Glutamatergic neuron (in vitro differentiated cells): Measurements from ENCODE around the gene CDC14A. TPM values are rescaled to one million over a fixed set of nuclear protein-coding genes. Genes with fewer than 3 reads are reported as not detected.

Source experiments
- DNase-seq: peaks from one replicate; pipeline ENCODE4 v3.0.0; 2022
- H3K27ac Mint-ChIP-seq: one replicate; pipeline ENCODE4 v1.8.0; 2020; ENCODE audit warnings: mild to moderate bottlenecking, mixed read lengths, inconsistent platforms; ENCODE audit not compliant: unreplicated experiment
- H3K27me3 Mint-ChIP-seq: one replicate; pipeline ENCODE4 v1.8.0; 2020; ENCODE audit warnings: mild to moderate bottlenecking, moderate library complexity, mixed read lengths, inconsistent platforms; ENCODE audit not compliant: unreplicated experiment
- H3K36me3 Mint-ChIP-seq: one replicate; pipeline ENCODE4 v1.8.0; 2020; ENCODE audit warnings: mild to moderate bottlenecking, mixed read lengths, inconsistent platforms; ENCODE audit not compliant: unreplicated experiment
- H3K4me1 Mint-ChIP-seq: one replicate; pipeline ENCODE4 v1.8.0; 2020; ENCODE audit warnings: mild to moderate bottlenecking, low read depth, mixed read lengths, inconsistent platforms; ENCODE audit not compliant: unreplicated experiment
- H3K4me3 Mint-ChIP-seq: one replicate; pipeline ENCODE4 v1.8.0; 2020; ENCODE audit warnings: mild to moderate bottlenecking, mixed read lengths, inconsistent platforms; ENCODE audit not compliant: unreplicated experiment
- H3K9me3 Mint-ChIP-seq: one replicate; pipeline ENCODE4 v1.8.0; 2020; ENCODE audit warnings: mild to moderate bottlenecking, moderate library complexity, mixed read lengths, inconsistent platforms; ENCODE audit not compliant: unreplicated experiment
- total RNA-seq: library from RNA; stranded (reverse); fragmentation: NEBNext Ultra II Directional; extraction: Animal tissue kit (Norgen Biotek cat#: 25700); gene quantifications from one replicate; pipeline ENCODE4 v1.2.1, GENCODE V29; 2021; ENCODE audit not compliant: unreplicated experiment
- TF ChIP-seq, protein P1 (sequence below): fragments of 200-600 bp; sonication (generic); IDR thresholded peaks from one replicate; pipeline ENCODE4 v1.5.0; 2021; ENCODE audit not compliant: partially characterized antibody, unreplicated experiment

CDC14A gene
- total RNA-seq, 1 donor from 2014 or later = 9.2 TPM

DNA sequence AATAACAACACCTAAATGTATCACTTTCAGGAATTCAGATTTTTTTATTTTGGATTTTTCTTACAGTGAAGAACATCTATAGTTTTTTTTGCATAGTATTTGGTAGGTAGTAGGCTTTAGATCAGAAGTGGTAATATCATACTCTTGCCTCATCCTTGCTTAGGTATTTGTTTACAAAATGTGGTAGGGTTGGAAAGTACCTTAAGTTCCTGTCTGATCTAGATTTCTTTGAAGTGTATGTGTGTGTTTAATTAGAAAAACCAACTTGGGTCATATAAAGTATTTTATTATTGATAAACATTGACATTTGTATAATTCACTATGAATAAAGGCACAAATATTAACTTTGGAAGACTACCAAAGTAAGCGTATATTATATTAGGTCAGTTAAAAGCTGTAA lies 100.3 kb downstream of the CDC14A start:
- H3K27me3 Mint-ChIP-seq = no peaks in the 10 kb centered on the region
- no peaks in the 10 kb centered on the region for H3K9me3 Mint-ChIP-seq
- H3K4me3 Mint-ChIP-seq = no peak overlapping the region
- DNase-seq = no peak
- H3K27ac Mint-ChIP-seq = no peak overlapping the region
- no peaks in the 10 kb centered on the region for H3K36me3 Mint-ChIP-seq
- TF ChIP-seq, protein P1, sequence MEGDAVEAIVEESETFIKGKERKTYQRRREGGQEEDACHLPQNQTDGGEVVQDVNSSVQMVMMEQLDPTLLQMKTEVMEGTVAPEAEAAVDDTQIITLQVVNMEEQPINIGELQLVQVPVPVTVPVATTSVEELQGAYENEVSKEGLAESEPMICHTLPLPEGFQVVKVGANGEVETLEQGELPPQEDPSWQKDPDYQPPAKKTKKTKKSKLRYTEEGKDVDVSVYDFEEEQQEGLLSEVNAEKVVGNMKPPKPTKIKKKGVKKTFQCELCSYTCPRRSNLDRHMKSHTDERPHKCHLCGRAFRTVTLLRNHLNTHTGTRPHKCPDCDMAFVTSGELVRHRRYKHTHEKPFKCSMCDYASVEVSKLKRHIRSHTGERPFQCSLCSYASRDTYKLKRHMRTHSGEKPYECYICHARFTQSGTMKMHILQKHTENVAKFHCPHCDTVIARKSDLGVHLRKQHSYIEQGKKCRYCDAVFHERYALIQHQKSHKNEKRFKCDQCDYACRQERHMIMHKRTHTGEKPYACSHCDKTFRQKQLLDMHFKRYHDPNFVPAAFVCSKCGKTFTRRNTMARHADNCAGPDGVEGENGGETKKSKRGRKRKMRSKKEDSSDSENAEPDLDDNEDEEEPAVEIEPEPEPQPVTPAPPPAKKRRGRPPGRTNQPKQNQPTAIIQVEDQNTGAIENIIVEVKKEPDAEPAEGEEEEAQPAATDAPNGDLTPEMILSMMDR = no peak
- no peaks in the 10 kb centered on the region for H3K4me1 Mint-ChIP-seq

DNA sequence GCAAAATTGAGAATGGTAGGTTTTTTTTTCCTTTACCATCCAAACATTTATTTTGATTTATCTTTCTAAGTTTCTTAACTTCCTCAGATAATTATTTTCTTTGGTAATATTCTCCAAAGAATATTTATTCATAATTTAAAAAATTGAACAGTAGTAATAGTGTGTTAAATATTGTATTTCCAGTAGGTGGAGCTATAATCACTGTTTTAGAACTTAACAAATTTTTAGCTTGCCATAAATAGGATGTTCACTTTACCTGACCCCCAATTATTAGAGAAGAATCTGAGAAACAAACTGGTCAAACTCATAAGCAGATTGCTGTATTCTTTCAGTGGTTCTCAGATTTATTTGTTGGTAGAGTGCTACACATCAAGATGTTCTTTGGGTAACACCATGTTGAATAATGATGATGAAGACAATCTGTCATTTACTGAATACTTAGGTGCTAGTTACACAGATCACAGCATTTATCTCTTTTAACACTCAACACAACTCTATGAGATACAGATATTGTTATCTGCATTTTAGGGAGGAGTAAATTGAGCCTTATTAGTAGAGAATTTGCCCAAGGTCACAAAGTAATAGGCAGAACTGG lies 103.3 kb downstream of the CDC14A start:
- Mint-ChIP-seq H3K4me3 (no peak overlapping the region), H3K36me3 (no peaks in the 10 kb centered on the region), H3K9me3 (no peaks in the 10 kb centered on the region), H3K27me3 (no peaks in the 10 kb centered on the region), H3K4me1 (peaks cover 3% of the 10 kb centered on the region), H3K27ac (no peak overlapping the region)
- TF ChIP-seq, protein P1 = peak; percentile 75
- no peak for DNase-seq

DNA sequence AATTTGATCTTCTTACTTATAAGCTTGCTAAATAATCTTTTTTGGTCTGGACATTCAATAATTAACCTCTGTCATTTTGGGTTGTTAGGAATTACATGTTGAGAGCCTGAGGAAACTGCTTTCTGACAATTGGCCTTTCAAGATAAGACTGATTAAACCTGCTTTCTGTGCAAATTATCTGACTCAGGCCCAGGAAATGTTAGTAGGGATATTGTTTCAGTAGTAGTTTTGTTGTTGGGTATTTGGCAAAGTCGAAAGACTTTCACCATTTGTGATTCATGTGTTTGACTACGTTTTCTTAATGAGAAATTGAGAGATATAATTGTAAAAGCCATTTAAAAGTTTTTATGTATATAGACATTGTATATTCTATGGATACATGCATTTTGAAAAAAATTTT lies 104.6 kb downstream of the CDC14A start:
- no peak overlapping the region for H3K27ac Mint-ChIP-seq
- no peaks in the 10 kb centered on the region for H3K27me3 Mint-ChIP-seq
- TF ChIP-seq, protein P1 = no peak
- no peaks in the 10 kb centered on the region for H3K9me3 Mint-ChIP-seq
- H3K4me1 Mint-ChIP-seq = peaks cover 3% of the 10 kb centered on the region
- DNase-seq = no peak
- H3K36me3 Mint-ChIP-seq = no peaks in the 10 kb centered on the region
- no peak overlapping the region for H3K4me3 Mint-ChIP-seq

DNA sequence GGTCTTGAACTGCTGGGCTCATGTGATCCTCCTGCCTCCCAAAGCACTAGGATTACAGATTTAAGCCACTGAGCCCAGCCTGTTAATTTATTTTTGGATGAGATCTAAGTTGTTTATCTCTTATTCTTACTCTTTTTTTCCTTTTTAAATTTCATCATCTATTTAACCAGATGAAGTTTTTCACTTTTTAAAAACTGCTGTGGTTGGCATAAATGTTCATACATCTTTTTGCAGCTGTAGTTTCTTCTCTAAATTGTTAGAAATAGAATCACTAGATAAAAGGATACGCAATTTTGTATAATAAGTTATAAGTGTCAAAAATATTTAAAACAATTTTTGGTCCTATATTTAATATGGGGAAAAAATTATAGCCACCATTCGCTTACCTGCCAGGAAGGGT lies 105.4 kb downstream of the CDC14A start:
- H3K4me1 Mint-ChIP-seq = peaks cover 3% of the 10 kb centered on the region

More for the DNA sequence above, 105.4 kb downstream of the CDC14A start:
- H3K9me3 Mint-ChIP-seq = no peaks in the 10 kb centered on the region
- H3K4me3 Mint-ChIP-seq = no peak overlapping the region
- H3K27ac Mint-ChIP-seq = no peak overlapping the region
- H3K36me3 Mint-ChIP-seq = no peaks in the 10 kb centered on the region
- no peak for DNase-seq
- H3K27me3 Mint-ChIP-seq = no peaks in the 10 kb centered on the region
- TF ChIP-seq, protein P1 = no peak
